HFF-Myc (cell line): ENCODE measurements around the gene PRKAR1B.

Source experiments
- DNase-seq: peaks from one replicate; pipeline ENCODE4 v3.0.0-alpha.2; 2011; ENCODE audit warnings: low read depth; ENCODE audit errors: extremely low read depth
- H3K4me3 ChIP-seq: replicated peaks from 2 replicates; pipeline ENCODE4 v1.5.1; 2011; ENCODE audit warnings: low read depth, mild to moderate bottlenecking, control low read depth, low read length
- TF ChIP-seq, protein P1 (sequence below): IDR thresholded peaks from 2 replicates; pipeline ENCODE4 v1.5.1; 2012; ENCODE audit warnings: mild to moderate bottlenecking, low read depth, low read length, control low read depth; ENCODE audit errors: missing control alignments

PRKAR1B gene

DNA sequence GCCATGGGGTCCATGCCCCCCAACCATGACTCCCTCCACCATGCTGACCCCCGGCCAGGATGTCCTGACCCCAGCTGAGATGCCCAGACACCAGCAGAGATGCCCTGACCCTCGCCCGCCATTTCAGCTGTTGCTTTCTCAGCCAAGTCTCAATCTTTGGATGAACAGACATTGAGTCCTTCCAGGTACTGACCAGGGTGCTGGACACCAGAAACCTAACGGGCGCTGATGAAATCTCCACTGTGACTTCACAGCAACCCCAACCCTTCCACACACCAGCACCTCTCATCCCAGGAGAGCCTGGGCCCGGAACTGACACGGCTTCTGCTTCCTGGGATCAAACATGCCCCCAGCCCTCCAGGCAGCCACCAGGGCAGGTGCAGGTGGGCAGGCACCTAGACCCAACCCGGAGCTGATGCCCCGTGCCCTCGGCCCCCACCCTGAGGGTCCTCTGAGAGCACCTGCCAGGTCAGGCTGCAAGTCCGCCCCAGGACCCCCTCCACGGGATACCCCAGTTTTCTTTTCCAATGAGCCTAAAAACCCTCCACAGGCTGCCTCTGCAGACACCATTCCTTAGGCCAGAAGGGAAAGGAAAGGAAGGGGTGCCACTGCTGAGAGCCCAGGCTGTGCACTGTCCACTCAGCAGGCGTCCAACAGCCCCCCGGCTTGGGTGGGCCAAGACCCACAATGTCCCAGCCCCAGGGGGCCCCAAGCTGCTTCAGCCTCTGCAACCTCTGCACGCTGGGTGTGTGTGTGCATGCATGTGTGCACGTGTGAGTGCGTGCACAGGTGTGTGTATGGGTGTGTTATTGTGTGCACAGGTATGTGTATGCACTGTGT lies 164.1 kb downstream of the PRKAR1B start:
- H3K4me3 ChIP-seq = no peak overlapping the region
- TF ChIP-seq, protein P1, sequence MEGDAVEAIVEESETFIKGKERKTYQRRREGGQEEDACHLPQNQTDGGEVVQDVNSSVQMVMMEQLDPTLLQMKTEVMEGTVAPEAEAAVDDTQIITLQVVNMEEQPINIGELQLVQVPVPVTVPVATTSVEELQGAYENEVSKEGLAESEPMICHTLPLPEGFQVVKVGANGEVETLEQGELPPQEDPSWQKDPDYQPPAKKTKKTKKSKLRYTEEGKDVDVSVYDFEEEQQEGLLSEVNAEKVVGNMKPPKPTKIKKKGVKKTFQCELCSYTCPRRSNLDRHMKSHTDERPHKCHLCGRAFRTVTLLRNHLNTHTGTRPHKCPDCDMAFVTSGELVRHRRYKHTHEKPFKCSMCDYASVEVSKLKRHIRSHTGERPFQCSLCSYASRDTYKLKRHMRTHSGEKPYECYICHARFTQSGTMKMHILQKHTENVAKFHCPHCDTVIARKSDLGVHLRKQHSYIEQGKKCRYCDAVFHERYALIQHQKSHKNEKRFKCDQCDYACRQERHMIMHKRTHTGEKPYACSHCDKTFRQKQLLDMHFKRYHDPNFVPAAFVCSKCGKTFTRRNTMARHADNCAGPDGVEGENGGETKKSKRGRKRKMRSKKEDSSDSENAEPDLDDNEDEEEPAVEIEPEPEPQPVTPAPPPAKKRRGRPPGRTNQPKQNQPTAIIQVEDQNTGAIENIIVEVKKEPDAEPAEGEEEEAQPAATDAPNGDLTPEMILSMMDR = no peak

DNA sequence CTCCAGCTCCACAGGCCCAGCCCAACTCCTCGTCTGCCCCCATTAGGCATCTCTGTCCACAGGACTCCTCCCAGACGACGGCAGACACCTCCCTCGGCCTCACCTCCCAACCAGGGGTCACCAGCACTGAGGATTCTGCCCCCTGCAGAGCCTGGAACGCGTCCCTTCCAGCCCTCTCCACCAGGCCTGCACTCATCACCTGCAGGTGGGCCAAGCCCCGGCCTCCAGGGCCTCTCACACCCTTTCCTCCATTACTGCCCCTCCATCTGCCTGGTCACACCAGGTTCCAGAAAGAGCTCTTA lies 164.8 kb downstream of the PRKAR1B start:
- no peak for DNase-seq
- H3K4me3 ChIP-seq = no peak overlapping the region
- TF ChIP-seq, protein P1 = no peak

More for the DNA sequence above, 164.1 kb downstream of the PRKAR1B start:
- DNase-seq = no peak

DNA sequence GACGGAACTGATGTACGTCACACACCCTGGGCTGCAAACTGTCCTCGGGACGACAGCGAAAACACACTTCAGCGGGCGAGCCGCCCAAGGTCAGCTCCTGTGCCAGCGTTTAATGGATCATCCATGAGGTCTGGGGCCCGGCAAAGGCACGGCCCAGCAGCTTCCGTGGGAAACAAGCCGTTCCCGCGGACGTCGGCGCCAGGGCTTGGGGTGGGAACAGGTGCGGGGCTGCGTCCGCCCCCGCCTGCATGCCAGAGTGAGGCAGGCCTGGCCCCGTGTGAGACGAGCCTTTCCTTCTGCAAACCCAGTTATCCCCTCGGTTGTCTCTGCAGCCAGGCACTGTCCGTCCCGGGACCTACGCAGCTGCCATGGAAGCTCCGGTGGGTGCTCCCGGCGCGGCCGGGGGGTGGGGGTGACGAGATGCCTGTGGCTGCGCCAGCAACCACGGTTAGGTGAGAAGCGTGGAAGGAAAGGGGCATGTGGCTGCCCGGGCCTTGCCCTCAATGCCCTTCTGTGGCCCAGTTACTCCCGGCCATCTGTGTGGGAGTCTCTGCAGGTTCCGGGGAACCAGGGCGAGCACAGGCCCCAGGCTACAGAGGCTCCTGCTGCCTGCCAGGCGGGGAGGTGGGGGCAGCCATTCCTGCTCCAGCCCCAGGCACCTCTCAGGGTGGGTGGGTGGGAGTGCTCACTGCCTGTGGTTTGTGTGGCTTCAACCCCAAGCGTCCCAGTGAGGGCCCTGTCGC lies 165.3 kb downstream of the PRKAR1B start:
- DNase-seq = no peak
- H3K4me3 ChIP-seq = no peak overlapping the region
- TF ChIP-seq, protein P1 = no peak

DNA sequence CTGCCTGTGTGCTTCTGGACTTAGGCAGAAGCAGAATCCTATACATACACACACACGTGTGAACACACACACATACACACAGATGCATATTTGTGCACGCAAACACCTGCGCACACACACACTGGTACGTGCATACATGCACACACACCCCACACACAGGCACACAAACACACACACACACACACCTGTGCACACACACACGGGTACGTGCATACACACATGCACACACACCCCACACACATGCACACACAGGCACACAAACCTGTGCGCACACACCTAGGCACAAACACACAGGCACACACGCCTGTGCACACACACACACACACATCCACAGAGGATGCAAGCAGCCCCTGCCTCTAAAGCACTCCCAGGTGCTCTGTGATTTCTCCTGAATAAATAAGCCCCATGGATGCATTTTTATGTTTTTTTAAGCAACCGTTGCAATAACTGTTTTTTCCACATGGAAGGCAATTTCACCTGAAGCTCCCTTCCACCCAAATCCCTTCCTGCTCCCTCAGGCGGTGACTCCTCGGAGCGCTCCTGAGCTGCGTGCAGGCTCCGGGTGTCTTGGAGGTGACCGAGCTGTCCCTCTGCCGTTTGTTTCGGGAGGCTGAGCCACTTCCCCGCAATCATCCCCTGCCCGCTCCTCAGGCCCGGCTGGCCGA lies 166.0 kb downstream of the PRKAR1B start:
- DNase-seq = no peak
- H3K4me3 ChIP-seq = no peak overlapping the region
- TF ChIP-seq, protein P1 = no peak

DNA sequence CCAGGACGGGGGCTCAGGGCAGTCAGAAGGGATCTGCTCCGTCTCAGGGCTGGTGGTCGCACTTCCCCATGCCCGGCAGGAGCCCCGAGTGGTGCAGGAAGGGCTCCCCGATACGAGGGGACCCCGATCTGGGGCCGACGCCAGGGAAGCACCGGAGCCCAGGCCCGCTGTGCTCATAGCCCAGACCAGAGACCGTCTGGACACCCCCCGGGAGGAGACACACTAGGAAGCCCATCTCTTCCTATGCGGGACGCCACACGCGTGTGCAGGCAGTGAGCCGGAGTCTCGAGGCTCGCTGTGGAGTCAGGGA lies 167.7 kb downstream of the PRKAR1B start:
- DNase-seq = no peak
- H3K4me3 ChIP-seq = no peak overlapping the region
- TF ChIP-seq, protein P1 = no peak

DNA sequence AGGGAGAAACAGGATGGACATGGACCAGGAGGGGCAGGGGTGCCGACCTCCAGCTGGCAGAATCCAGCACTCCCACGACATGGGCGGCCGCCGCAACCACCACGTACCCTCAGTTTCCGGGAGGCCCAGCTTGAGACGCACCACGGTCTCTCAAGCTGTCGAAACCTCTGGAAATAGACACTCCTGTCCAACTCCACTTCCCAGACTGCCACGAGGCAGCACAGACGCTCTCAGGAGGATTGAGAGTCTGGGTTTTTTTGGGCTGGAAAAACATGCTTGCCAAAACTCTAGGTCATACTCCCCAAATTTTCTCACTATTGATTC lies 169.6 kb downstream of the PRKAR1B start:
- TF ChIP-seq, protein P1 = no peak
- no peak for DNase-seq
- no peak overlapping the region for H3K4me3 ChIP-seq
